GM19023 (cell line): Measurements from ENCODE around the gene GPATCH3.
A peak's percentile ranks its signal among the peaks of the same experiment; 100 is the strongest.
"Not testable (repeated sequence)": the region's sequence is repeated elsewhere in the genome, so short reads cannot be mapped to it uniquely, and the experiment has no call there.

Experiments used
- ATAC-seq: cut with Tn5 transposase; IDR thresholded peaks from one replicate; pipeline ENCODE4 v1.9.1; 2021; ENCODE audit warnings: mild to moderate bottlenecking, moderate library complexity; ENCODE audit not compliant: unreplicated experiment

Gene GPATCH3

GRCh38 chr1:26900001-26900814 is at the start of gene GPATCH3:
TSS of gene GPATCH3 (minus strand) at chr1:26900467. CDS start at chr1:26900442, 25 bp downstream.
- ATAC-seq, result peak; percentile 85

GRCh38 chr1:26949926-26950319 is 49.7 kb upstream of the GPATCH3 start:
- no peak for ATAC-seq

- ATAC-seq, result no peak
These were observed 49.1 kb upstream of the GPATCH3 start for GRCh38 chr1:26949266-26949925.

- not testable (repeated sequence) for ATAC-seq
These were observed 48.4 kb upstream of the GPATCH3 start for GRCh38 chr1:26948725-26949057.

- ATAC-seq, result no peak
These were observed 46.0 kb upstream of the GPATCH3 start for GRCh38 chr1:26946270-26946669.

GRCh38 chr1:26945728-26946127 is 45.5 kb upstream of the GPATCH3 start:
- no peak for ATAC-seq

- ATAC-seq, result no peak
These were observed 44.9 kb upstream of the GPATCH3 start for GRCh38 chr1:26945138-26945537.

- ATAC-seq, result no peak
These were observed 42.4 kb upstream of the GPATCH3 start for GRCh38 chr1:26942656-26943055.

GRCh38 chr1:26941311-26941710 is 41.0 kb upstream of the GPATCH3 start:
- no peak for ATAC-seq

- no peak for ATAC-seq
These were observed 38.4 kb upstream of the GPATCH3 start for GRCh38 chr1:26938659-26939025.

- ATAC-seq, result no peak
These were observed 37.9 kb upstream of the GPATCH3 start for GRCh38 chr1:26938004-26938658.

- ATAC-seq, result no peak
These were observed 36.6 kb upstream of the GPATCH3 start for GRCh38 chr1:26936823-26937222.

GRCh38 chr1:26932531-26932930 is 32.3 kb upstream of the GPATCH3 start:
- no peak for ATAC-seq

- ATAC-seq, result no peak
These were observed 23.4 kb upstream of the GPATCH3 start for GRCh38 chr1:26923711-26924110.

GRCh38 chr1:26922901-26923300 is 22.6 kb upstream of the GPATCH3 start:
- no peak for ATAC-seq

- ATAC-seq, result no peak
These were observed 22.1 kb upstream of the GPATCH3 start for GRCh38 chr1:26922431-26922729.

GRCh38 chr1:26921540-26922430 is 21.5 kb upstream of the GPATCH3 start, which contains the start of gene NUDC:
TSS of gene NUDC (plus strand) at chr1:26921743. CDS start at chr1:26921849, 106 bp downstream.
- ATAC-seq, result peak; percentile 95

GRCh38 chr1:26921126-26921539 is 20.9 kb upstream of the GPATCH3 start:
- ATAC-seq, result peak; percentile 22

GRCh38 chr1:26915204-26915842 is 15.1 kb upstream of the GPATCH3 start:
- no peak for ATAC-seq

- ATAC-seq, result no peak
These were observed 13.7 kb upstream of the GPATCH3 start, which contains the start of gene NR0B2 for GRCh38 chr1:26913754-26914619. TSS of gene NR0B2 (minus strand) at chr1:26913975. CDS start at chr1:26913940, 35 bp downstream.
